Activated T-helper 1 cell treated with anti-CD3 and anti-CD28 coated beads, Interleukin-12 subunit alpha, Interleukin-12 subunit beta, Interleukin-2, Interleukin-4 antibody, amounts not matched to agents 30 ng/mL and 10 ng/mL and 1 ng/mL, durations not matched to agents 14 hours and 24 hours and 36 hours (primary cell): ENCODE results near the gene PDE4D. TPM values are rescaled to one million over a fixed set of nuclear protein-coding genes. Genes with fewer than 3 reads are reported as not detected.
"Not testable (repeated sequence)": the region's sequence is repeated elsewhere in the genome, so short reads cannot be mapped to it uniquely, and the experiment has no call there.

Experiments
- DNase-seq: peaks from one replicate; pipeline ENCODE4 v3.0.0; 2021; ENCODE audit warnings: low spot score
- H3K27ac Mint-ChIP-seq: one replicate; pipeline ENCODE4 v1.8.0; 2021; ENCODE audit warnings: mild to moderate bottlenecking, mixed read lengths
- H3K27me3 Mint-ChIP-seq: one replicate; pipeline ENCODE4 v1.8.0; 2022; ENCODE audit warnings: mild to moderate bottlenecking, moderate library complexity, mixed read lengths; ENCODE audit not compliant: insufficient read depth
- H3K36me3 Mint-ChIP-seq: one replicate; pipeline ENCODE4 v1.8.0; 2021; ENCODE audit warnings: low read depth, mixed read lengths
- H3K4me1 Mint-ChIP-seq: one replicate; pipeline ENCODE4 v1.8.0; 2021; ENCODE audit warnings: low read depth, mixed read lengths
- H3K4me3 Mint-ChIP-seq: one replicate; pipeline ENCODE4 v1.8.0; 2021; ENCODE audit warnings: mild to moderate bottlenecking, moderate library complexity, mixed read lengths
- H3K9me3 Mint-ChIP-seq: one replicate; pipeline ENCODE4 v1.8.0; 2021; ENCODE audit warnings: mixed read lengths
- intact Hi-C: fragments of 100-400 bp; cut with micrococcal nuclease; formaldehyde crosslinking; loops from one replicate; pipeline ENCODE4 v1.15.1; 2024
- total RNA-seq: library from RNA; stranded (reverse); gene quantifications from 2 replicates; pipeline ENCODE4 v1.2.3, GENCODE V29; 2022

PDE4D gene
- total RNA-seq, 1 donor from 2014 or later = 50.6 TPM

DNA sequence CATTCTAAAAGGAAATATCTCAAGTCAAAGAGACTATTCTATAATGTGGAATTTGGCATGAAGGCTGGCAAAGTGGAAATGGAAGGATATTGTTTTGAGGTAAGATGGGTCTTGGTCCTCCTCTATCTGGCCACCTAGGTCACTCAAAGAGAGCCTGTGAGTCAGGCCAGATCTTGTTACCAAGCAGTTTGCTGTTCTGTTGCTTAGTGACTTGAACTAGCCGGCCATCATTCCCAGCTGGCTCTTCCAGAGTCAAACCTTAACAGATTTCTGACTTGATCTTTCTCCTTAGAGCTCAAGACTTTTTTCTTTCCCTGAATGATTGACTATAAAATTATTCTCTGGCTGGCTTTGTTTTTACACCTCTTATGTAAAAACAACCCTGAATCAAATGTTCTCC is 136.1 kb downstream of the PDE4D start:
- H3K27ac Mint-ChIP-seq = no peak overlapping the region
- no peak for DNase-seq
- H3K27me3 Mint-ChIP-seq = no peaks in the 10 kb centered on the region
- peaks cover 5% of the 10 kb centered on the region for H3K4me1 Mint-ChIP-seq
- no peaks in the 10 kb centered on the region for H3K9me3 Mint-ChIP-seq
- no peaks in the 10 kb centered on the region for H3K36me3 Mint-ChIP-seq
- intact Hi-C loops = no loop called here
- H3K4me3 Mint-ChIP-seq = no peak overlapping the region

DNA sequence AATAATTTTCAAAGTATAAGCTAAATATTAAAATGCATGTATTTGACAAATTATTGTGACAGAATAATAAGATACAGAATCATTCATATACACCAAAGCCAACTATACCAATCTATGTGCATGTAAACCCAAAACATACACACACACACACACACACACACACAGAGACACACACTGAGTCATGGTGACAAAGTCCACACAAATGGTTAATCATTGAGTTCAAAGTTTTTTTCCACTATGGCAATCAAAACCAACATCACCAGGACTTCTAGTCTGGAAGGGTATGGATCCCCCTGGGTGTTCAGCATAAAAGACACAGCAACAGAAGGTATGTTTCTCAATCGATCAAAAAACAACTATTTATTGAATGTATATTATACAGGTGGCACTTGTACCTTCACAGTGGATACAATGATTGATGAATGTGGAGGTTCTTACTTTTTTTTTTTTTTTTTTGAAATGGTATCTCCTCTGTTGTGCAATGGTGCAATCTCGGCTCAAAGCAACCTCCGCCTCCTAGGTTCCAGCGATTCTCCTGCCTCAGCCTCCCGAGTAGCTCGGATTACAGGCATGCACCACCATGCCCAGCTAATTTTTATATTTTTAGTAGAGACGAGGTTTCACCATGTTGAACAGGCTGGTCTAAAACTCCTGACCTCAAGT is 137.0 kb downstream of the PDE4D start:
- no peak for DNase-seq
- H3K27ac Mint-ChIP-seq = no peak overlapping the region
- intact Hi-C loops = no loop called here
- no peaks in the 10 kb centered on the region for H3K36me3 Mint-ChIP-seq
- no peaks in the 10 kb centered on the region for H3K9me3 Mint-ChIP-seq
- H3K4me3 Mint-ChIP-seq = no peak overlapping the region
- no peaks in the 10 kb centered on the region for H3K27me3 Mint-ChIP-seq
- H3K4me1 Mint-ChIP-seq = peaks cover 5% of the 10 kb centered on the region

DNA sequence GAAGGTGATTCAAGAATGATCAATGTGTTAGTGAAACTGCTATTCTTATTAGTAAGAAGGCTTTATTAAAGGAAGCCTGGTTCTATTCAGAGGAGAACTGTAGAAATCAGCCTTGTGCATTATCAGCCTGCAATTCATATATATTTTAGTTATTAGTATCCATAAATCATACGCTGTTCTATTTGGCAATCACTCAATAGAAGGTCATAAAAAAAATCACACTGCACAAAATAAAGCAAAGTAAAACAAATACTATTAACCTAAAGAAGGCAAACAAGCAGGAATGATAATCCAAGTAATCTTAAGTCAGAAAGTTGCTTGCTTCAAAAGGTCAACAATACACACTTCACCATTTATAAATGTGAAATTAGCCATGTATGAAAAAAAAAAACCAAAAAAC is 138.1 kb downstream of the PDE4D start:
- Mint-ChIP-seq H3K36me3 (no peaks in the 10 kb centered on the region), H3K27me3 (no peaks in the 10 kb centered on the region), H3K9me3 (no peaks in the 10 kb centered on the region), H3K4me3 (no peak overlapping the region), H3K4me1 (peaks cover 5% of the 10 kb centered on the region), H3K27ac (no peak overlapping the region)
- no peak for DNase-seq
- intact Hi-C loops = no loop called here

DNA sequence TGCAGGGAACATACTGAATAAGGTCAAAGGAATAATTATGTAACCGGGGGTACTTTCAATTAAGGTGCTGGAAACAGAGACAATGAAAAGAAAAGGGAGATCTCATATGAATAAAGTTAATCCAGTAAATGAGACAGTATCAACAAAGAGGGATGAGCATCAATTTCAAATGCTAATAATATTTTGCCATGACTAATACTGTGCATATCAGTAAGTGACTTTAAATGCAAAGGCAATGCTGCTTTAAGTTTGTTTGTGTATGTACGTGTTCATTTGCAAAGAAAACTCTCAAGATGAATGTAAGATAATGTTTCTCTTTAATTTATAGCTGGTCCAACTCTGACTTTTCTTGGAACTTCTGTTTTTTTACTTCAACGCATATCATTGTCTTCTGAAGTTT is 139.9 kb downstream of the PDE4D start:
- Mint-ChIP-seq H3K9me3 (no peaks in the 10 kb centered on the region), H3K4me1 (no peaks in the 10 kb centered on the region), H3K36me3 (no peaks in the 10 kb centered on the region), H3K27me3 (no peaks in the 10 kb centered on the region), H3K4me3 (no peak overlapping the region), H3K27ac (no peak overlapping the region)
- DNase-seq = no peak
- intact Hi-C loops = no loop called here

DNA sequence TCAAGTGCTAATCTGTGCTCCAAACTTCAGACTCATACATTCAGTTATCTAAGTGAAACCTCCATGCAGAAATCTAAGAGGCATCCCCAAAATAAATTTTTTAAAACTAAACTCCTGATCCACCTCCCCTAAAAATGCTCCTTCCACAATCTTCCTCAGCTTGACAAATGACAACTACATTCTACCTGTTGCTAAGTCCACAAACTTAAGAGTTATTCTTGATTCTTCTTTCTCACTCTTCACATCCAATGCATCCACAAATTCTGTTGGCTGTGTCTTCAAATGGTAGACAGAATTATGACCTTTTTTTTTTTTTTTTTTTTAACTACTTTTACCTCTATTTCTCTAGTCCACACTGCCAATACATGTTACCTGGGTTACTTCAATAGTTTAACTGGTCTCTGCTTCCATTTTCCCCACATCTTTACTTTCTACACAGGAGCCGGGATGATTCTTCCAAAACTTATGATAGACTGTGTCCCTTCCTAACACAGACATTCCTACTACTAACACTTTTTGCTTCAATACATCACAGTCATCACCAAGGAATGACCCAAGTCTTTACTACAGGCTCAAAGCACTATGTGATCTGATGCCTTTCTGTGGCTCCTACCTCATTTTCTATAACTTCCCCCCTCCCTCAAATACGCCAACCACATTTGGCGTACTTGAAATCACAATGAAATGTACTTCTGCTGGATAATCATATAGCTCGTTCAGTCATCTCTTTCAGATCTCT is 143.6 kb downstream of the PDE4D start:
- no peak overlapping the region for H3K27ac Mint-ChIP-seq

DNA sequence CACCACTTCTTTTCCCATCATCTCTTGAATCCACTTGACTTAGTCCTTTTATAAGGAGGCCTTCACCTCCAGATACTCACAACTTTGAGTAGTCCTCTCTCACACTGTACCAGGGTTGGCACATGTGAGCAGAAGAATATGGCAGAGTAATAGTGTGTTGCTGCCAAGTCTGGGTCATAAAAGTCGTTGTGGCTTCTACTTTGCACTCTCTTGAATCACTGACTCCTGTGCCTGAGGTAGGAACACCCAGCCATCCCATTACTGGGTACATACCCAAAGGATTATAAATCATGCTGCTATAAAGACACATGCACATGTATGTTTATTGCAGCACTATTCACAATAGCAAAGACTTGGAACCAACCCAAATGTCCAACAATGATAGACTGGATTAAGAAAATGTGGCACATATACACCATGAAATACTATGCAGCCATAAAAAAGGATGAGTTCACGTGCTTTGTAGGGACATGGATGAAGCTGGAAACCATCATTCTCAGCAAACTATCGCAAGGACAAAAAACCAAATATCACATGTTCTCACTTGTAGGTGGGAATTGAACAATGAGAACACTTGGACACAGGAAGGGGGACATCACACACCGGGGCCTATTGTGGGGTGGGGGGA is 145.4 kb downstream of the PDE4D start:
- H3K27me3 Mint-ChIP-seq, H3K27ac Mint-ChIP-seq, H3K9me3 Mint-ChIP-seq, intact Hi-C loops, H3K36me3 Mint-ChIP-seq, H3K4me1 Mint-ChIP-seq, H3K4me3 Mint-ChIP-seq, DNase-seq: not testable (repeated sequence)

More for the DNA sequence above, 143.6 kb downstream of the PDE4D start:
- no peaks in the 10 kb centered on the region for H3K27me3 Mint-ChIP-seq
- no peak overlapping the region for H3K4me3 Mint-ChIP-seq
- intact Hi-C loops = loop anchor here (2.0 kb wide), 1 partner anchor 19 kb away; no protein-coding TSS in a partner anchor
- DNase-seq = no peak
- H3K9me3 Mint-ChIP-seq = no peaks in the 10 kb centered on the region
- no peaks in the 10 kb centered on the region for H3K4me1 Mint-ChIP-seq
- no peaks in the 10 kb centered on the region for H3K36me3 Mint-ChIP-seq

DNA sequence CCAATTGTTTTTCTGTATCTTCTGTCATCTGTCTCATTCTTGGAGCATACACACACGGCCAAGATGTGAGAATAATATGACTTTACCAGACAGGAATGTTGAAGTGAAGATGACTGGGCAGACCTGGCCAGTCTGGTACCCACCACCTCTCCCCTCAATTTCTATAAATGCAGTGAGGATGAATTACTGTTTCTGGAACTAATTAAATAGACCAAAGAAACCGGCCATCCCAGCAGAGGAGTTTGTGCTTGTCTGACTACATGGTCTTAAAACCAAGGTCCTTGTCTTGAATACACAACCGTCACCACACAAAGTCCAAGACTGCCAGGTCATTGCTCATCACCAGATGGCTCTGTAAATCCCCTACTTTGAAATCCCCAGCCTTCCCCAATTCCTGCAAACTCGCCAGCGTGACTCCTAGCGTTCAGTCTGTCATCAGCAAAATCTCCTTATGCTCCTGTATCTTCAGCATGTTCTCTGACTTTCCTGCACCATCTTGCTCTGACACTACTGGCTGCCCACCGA is 147.2 kb downstream of the PDE4D start:
- Mint-ChIP-seq H3K27ac (no peak overlapping the region), H3K9me3 (no peaks in the 10 kb centered on the region), H3K27me3 (peaks cover 2% of the 10 kb centered on the region), H3K36me3 (no peaks in the 10 kb centered on the region), H3K4me3 (no peak overlapping the region), H3K4me1 (no peaks in the 10 kb centered on the region)
- intact Hi-C loops = no loop called here
- no peak for DNase-seq

DNA sequence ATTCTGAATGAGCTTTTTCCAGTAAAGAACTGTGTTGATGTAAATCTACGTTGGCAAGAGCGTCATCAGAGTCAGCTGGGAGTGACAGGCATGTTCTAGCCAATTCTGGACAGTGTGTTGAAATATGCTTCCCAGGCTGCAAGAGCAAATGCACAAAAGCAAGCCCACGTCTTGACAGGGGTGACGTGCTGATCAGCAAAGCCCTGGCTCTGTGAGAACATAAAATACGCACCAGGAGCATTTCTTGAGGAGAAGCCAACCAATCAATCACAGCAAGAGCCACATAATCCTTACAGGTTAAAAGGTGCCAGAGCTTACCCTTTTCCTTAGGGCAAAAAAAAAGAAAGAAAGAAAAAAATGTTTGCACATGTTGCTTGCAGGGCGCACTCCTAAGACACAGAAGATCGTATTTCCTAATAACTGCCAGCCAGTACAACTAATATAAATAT is 148.1 kb downstream of the PDE4D start:
- no peak for DNase-seq
- intact Hi-C loops = no loop called here
- no peaks in the 10 kb centered on the region for H3K4me1 Mint-ChIP-seq
- no peak overlapping the region for H3K4me3 Mint-ChIP-seq
- no peaks in the 10 kb centered on the region for H3K36me3 Mint-ChIP-seq
- no peaks in the 10 kb centered on the region for H3K9me3 Mint-ChIP-seq
- H3K27me3 Mint-ChIP-seq = peaks cover 2% of the 10 kb centered on the region
- H3K27ac Mint-ChIP-seq = no peak overlapping the region

DNA sequence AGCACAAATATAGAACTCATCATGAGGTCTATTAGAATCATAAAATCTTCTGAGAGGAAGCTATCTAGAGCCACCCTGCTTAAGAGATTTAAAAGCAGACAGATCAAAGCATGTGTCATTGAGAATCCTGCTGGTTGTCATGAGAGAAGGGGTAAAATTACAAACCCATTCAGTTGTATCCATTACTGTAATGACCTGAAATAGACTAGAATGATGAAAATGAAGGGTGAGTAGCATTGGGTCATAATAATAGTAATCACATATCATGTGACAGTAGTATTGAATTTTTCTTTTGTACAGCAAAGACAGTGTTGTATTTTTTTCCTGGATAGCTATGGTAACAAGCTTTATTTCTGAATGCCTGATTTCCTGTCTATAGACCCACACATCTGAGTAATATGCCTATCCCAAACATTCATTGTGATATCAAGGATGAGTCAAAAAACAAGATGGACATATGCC is 149.0 kb downstream of the PDE4D start:
- Mint-ChIP-seq H3K27ac (no peak overlapping the region), H3K36me3 (no peaks in the 10 kb centered on the region), H3K9me3 (no peaks in the 10 kb centered on the region), H3K4me1 (no peaks in the 10 kb centered on the region), H3K4me3 (no peak overlapping the region), H3K27me3 (peaks cover 2% of the 10 kb centered on the region)
- intact Hi-C loops = no loop called here
- no peak for DNase-seq

DNA sequence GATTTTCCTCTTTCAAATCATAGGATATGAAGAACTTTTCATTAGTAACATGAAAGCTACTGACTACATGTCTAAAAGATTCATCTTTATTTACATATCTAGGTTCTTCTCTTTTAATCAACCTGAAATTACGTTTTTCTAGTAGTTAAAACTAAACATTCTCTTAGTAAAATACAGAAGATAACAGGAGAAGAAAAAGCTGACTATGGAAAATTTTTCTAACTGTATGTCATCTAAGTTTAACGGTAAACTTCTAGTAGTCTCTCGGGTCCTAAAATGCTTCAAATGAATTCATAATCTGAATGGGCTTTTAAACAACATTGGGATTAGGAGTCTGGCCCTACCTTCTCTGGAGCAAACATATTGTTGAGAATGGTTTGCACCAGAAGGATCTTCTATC is 151.9 kb downstream of the PDE4D start:
- no peaks in the 10 kb centered on the region for H3K9me3 Mint-ChIP-seq
- DNase-seq = no peak
- intact Hi-C loops = no loop called here
- H3K4me3 Mint-ChIP-seq = no peak overlapping the region
- H3K27ac Mint-ChIP-seq = no peak overlapping the region
- peaks cover 2% of the 10 kb centered on the region for H3K27me3 Mint-ChIP-seq
- H3K36me3 Mint-ChIP-seq = no peaks in the 10 kb centered on the region
- H3K4me1 Mint-ChIP-seq = no peaks in the 10 kb centered on the region

DNA sequence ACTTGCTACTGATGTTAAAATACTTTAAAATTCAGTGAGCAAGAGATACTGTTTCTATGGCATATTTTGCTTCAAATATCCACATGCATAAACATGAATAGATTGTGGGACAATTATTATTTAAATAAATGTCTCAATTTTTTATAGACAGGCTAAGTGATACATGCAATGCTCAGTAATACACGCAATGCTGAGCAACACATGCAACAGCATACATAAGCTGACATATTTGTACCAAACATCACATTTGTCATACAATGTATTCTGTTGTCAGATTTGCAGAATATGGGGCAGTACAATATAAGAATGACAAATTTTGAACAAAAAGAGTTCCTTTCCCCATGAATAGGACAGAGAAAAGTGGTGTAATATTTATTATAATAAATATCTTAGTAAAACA is 155.5 kb downstream of the PDE4D start:
- no peaks in the 10 kb centered on the region for H3K9me3 Mint-ChIP-seq
- H3K27me3 Mint-ChIP-seq = peaks cover 5% of the 10 kb centered on the region
- no peaks in the 10 kb centered on the region for H3K4me1 Mint-ChIP-seq
- intact Hi-C loops = no loop called here
- H3K36me3 Mint-ChIP-seq = no peaks in the 10 kb centered on the region
- H3K4me3 Mint-ChIP-seq = no peak overlapping the region
- H3K27ac Mint-ChIP-seq = no peak overlapping the region
- no peak for DNase-seq

DNA sequence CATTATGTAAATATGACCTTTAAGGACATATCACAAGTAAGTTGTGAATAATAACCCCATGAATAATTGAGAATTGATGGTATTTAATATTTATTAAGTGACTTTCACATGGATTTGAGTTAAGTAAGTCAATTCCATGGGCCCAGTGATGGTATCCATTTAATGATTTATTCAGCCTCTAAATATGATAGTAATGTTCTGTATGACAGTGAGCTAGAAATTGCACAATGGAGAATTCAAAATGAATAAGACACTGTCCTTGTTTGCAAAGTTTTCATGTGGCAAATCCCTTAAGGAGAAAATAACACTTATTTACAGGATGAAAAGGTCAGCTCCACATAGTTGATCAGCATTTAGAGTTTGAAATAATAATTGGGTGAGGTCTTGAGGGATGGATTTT is 160.7 kb downstream of the PDE4D start:
- Mint-ChIP-seq H3K4me1 (no peaks in the 10 kb centered on the region), H3K9me3 (no peaks in the 10 kb centered on the region), H3K27me3 (peaks cover 7% of the 10 kb centered on the region), H3K36me3 (no peaks in the 10 kb centered on the region), H3K4me3 (no peak overlapping the region), H3K27ac (no peak overlapping the region)
- intact Hi-C loops = no loop called here
- no peak for DNase-seq

DNA sequence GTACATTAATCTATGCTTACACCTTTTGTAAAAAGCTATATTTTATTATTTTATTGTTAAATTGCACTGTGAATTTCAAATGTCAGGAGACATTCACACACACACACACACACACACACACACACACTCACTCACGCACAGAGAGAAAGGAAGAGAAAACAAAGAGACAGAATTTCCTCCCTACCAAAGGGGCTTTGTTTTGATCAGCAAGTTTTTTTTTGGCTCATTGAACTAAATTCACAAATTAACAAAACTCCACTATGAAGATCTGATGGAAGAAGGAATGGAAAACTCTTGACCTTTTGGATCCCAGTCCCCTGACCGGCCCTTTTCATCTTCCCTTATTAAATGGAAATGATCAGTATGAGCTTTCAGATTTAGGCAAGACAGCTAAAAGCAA is 161.2 kb downstream of the PDE4D start:
- no peak for DNase-seq
- Mint-ChIP-seq H3K36me3 (no peaks in the 10 kb centered on the region), H3K4me3 (no peak overlapping the region)

More for the DNA sequence above, 161.2 kb downstream of the PDE4D start:
- H3K4me1 Mint-ChIP-seq = no peaks in the 10 kb centered on the region
- no peaks in the 10 kb centered on the region for H3K9me3 Mint-ChIP-seq
- intact Hi-C loops = no loop called here
- no peak overlapping the region for H3K27ac Mint-ChIP-seq
- peaks cover 7% of the 10 kb centered on the region for H3K27me3 Mint-ChIP-seq
